GM08714 (cell line): ENCODE results near the gene NAT10.
"Not testable (repeated sequence)": the region's sequence is repeated elsewhere in the genome, so short reads cannot be mapped to it uniquely, and the experiment has no call there.

ENCODE experiments used
- H3K4me3 ChIP-seq: fragments of 200-500 bp; sonication (Bioruptor generic); 2 replicates; pipeline ENCODE4 v1.5.1; 2014; ENCODE audit warnings: mild to moderate bottlenecking, low read length, inconsistent platforms
- ZNF274 ChIP-seq: IDR thresholded peaks from 2 replicates; pipeline ENCODE4 v1.6.1; 2012; ENCODE audit warnings: mild to moderate bottlenecking, low read depth, low read length

NAT10 gene

GRCh38 chr11:34086554-34087283, 18.7 kb upstream of the NAT10 start:
- no peak for TF ChIP-seq ZNF274
- H3K4me3 ChIP-seq = no peak overlapping the region

DNA sequence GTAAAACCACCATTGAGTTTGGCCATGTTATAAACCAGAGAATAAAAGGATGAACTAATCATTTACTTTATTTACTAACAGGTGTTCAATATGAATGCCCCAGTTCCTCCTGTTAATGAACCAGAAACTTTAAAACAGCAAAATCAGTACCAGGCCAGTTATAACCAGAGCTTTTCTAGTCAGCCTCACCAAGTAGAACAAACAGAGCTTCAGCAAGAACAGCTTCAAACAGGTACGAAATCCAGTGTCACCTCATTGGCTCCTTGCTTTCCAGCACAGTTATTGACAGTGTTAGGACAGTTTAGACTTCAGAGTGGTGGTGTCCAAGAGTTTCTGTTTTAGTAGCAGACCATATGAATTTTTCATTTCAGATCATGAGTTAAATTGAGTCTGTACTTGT, 13.6 kb upstream of the NAT10 start:
- TF ChIP-seq ZNF274 = no peak
- no peak overlapping the region for H3K4me3 ChIP-seq

- not testable (repeated sequence) for H3K4me3 ChIP-seq
Measured at GRCh38 chr11:34094900-34095299, 10.5 kb upstream of the NAT10 start.

DNA sequence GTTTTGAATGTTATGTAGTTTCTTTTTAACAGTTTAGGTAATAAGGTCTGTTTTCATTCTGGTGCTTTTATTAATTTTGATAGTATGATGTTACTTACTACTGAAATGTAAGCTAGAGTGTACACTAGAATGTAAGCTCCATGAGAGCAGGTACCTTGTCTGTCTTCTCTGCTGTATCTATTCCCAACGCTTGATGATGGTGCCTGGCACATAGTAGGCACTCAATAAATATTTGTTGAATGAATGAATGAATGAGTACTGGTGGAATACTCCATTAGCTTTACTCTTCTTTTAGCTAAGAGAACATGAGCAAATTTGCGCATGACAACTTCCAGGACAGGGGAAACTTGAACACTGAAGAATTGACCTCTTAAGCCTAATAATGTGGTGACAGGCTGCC, 6.6 kb upstream of the NAT10 start:
- no peak for TF ChIP-seq ZNF274
- no peak overlapping the region for H3K4me3 ChIP-seq

GRCh38 chr11:34104680-34105078, 750 bp upstream of the NAT10 start:
- TF ChIP-seq ZNF274 = no peak
- peak overlapping the region; percentile 71 for H3K4me3 ChIP-seq

DNA sequence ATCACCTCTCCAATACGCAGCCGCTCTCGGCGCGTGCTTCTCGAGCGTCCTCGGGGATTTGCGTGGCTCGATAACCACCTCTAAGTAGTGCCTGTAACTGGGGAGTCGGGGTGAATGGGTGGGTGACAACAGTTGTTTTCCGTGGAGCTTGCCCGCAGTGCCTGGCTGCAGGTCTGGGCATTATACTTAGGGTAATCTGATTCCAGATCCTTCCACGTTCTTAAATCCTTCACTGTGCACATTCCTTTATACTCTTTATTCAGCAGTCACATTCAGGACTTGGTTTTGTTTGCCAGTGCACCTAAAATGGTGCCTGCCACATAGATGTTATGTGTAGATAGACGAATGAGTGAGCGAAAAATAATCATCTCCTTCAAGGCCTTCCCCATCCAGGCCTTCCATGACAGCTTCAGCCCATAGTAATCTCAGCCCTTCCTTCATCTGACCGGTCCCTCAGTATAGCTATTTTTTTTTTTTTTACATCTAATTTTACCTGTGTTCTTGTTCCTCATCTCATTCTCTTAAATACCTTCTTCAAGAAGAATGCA, 602 bp downstream of the NAT10 start:
- no peak for TF ChIP-seq ZNF274
- peak overlapping the region; percentile 71 for H3K4me3 ChIP-seq

GRCh38 chr11:34111722-34112270, 6.4 kb downstream of the NAT10 start:
- no peak overlapping the region for H3K4me3 ChIP-seq
- TF ChIP-seq ZNF274 = no peak

- TF ChIP-seq ZNF274 = no peak
- no peak overlapping the region for H3K4me3 ChIP-seq
Measured at GRCh38 chr11:34114014-34114413, 8.6 kb downstream of the NAT10 start.

GRCh38 chr11:34114471-34114870, 9.0 kb downstream of the NAT10 start:
- H3K4me3 ChIP-seq = no peak overlapping the region
- no peak for TF ChIP-seq ZNF274

GRCh38 chr11:34120651-34121050, 15.2 kb downstream of the NAT10 start:
- no peak for TF ChIP-seq ZNF274
- no peak overlapping the region for H3K4me3 ChIP-seq

- H3K4me3 ChIP-seq = no peak overlapping the region
Measured at GRCh38 chr11:34124885-34125668, 19.6 kb downstream of the NAT10 start.

DNA sequence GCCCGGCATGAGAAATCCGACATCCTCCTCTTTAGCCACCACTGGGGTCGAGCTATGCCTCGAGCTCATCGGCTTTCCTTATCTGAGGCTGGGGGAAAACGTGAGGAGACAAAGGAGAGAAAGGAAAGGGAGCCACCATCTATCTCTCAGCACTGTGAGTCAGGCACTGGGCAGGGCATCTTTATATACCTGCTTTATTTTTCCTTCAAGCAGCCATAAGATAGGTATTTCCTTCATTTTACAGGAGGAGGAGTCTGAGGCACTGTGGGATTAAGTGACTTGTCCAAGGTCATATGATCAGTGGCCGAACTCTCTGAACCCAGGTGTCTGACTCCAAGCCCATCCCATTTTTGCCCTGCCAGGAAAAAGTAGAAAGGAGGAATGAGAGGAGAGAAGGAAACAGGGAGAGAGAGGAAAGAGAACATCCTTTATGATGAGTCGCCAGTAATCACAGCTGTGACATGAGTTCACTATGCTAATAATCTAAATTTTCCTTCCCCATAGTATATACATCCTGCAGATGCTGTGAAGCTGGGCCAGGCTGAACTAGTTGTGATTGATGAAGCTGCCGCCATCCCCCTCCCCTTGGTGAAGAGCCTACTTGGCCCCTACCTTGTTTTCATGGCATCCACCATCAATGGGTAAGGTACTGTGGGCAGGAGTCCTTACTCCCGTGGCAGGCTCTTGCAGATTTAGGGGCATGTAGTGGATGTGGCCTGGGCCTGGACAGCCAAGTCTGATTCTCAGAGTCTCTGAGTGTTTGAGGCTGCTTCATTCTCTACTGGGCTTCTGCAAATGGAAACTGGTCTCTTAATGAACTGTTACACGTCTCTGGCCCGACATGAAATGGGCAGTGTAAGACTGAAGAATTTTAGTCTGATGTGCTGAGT, 21.8 kb downstream of the NAT10 start:
- TF ChIP-seq ZNF274 = no peak
- no peak overlapping the region for H3K4me3 ChIP-seq

More at GRCh38 chr11:34124885-34125668, 19.6 kb downstream of the NAT10 start:
- no peak for TF ChIP-seq ZNF274

- no peak for TF ChIP-seq ZNF274
- no peak overlapping the region for H3K4me3 ChIP-seq
Measured at GRCh38 chr11:34128824-34129223, 23.4 kb downstream of the NAT10 start.
